Fibroblast of peridontal ligament (primary cell): ENCODE results near the gene PCDHGA11.
A peak's percentile ranks its signal among the peaks of the same experiment; 100 is the strongest.
"Not testable (repeated sequence)": the region's sequence is repeated elsewhere in the genome, so short reads cannot be mapped to it uniquely, and the experiment has no call there.

ENCODE experiments used
- DNase-seq: peaks from one replicate; pipeline ENCODE4 v3.0.0-alpha.2; 2010; ENCODE audit errors: extremely low read depth

The PCDHGA11 gene

DNA sequence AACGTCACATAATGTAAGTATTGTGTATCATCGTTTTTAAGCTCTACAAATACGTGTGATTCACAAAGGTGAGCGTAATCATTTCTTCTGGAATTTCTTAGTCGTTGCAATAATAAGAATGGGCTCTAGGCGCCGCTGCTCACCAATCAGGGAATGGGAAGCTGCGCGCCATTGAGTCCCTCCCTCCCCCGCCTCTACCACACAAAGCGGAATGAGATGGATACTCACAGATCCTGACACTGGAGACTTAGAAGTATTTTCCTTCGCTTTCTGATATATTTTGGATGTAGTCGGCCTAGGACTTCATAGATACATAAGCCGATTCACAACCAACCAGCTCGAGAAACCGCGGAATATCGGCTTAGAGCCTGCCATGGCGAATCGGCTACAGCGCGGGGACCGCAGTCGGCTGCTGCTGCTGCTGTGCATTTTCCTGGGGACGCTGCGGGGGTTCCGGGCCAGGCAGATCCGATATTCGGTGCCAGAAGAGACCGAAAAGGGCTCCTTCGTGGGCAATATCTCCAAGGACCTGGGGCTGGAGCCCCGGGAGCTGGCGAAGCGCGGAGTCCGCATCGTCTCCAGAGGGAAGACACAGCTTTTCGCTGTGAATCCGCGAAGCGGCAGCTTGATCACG is at the start of gene PCDHGA11:
Gene PCDHGA11 (plus strand): TSS at position 197 of the 634 bp plus-strand sequence. CDS start 177 bp downstream, at position 374.
- DNase-seq: peak; percentile 67

DNA sequence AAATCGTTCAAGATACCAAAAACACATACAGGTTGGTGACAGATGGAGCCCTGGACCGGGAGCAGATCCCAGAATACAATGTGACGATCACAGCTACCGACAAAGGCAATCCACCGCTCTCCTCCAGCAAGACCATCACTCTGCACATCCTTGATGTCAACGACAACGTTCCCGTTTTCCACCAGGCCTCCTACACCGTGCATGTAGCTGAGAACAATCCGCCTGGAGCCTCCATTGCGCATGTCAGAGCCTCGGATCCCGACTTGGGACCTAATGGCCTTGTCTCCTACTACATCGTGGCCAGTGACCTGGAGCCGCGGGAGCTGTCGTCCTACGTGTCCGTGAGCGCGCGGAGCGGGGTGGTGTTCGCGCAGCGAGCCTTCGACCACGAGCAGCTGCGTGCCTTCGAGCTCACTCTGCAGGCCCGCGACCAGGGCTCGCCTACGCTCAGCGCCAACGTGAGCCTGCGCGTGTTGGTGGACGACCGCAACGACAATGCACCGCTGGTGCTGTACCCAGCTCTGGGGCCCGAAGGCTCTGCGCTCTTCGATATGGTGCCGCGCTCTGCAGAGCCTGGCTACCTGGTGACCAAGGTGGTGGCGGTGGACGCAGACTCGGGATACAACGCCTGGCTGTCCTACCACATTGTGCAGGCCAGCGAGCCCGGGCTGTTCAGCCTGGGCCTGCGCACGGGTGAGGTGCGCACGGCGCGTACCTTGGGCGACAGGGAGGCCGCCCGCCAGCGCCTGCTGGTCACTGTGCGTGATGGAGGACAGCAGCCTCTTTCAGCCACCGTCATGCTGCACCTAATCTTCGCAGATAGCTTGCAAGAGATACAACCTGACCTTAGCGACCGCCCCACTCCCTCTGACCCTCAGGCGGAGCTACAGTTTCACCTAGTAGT is 49.0 kb upstream of the PCDHGA11 start:
- no peak for DNase-seq

DNA sequence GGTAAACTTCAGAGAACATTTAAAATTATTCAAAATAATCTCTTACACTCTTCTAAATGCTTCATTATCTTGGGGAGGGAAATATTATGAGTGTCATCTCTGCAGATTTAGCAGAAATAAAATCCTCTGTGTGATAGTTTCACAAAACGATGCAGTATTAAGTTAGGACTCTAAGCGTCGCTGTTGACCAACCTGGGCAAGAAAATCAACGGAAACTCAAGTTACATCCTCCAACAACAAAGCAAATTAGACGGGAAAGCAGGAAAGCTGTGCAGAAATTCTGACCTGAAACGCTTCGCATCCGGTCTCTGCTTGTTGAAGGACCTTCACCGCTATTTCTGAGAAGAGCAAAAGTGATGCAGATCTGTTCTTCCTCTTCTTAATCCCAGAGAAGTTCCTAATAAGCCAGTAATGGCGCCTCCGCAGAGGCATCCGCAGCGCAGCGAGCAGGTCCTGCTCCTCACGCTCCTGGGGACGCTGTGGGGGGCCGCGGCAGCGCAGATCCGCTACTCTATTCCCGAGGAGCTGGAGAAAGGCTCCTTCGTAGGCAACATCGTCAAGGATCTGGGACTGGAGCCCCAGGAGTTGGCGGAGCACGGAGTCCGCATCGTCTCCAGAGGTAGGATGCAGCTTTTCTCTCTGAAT is 47.1 kb upstream of the PCDHGA11 start, which contains the start of gene PCDHGA6:
Gene PCDHGA6 (plus strand): TSS at position 219 of the 645 bp plus-strand sequence. CDS start 193 bp downstream, at position 412.
- DNase-seq: peak; percentile 49

DNA sequence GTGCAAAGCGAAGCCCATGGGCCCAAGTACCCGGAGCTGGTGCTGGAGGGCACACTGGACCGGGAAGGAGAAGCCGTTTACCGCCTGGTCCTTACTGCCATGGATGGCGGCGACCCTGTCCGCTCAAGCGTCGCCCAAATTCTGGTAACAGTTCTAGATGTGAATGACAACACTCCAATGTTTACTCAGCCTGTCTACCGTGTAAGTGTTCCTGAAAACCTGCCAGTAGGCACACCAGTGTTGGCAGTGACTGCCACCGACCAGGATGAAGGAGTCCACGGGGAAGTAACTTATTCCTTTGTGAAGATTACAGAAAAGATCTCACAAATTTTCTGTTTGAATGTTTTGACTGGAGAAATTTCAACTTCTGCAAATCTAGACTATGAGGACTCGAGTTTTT is 46.2 kb upstream of the PCDHGA11 start:
- DNase-seq: no peak

DNA sequence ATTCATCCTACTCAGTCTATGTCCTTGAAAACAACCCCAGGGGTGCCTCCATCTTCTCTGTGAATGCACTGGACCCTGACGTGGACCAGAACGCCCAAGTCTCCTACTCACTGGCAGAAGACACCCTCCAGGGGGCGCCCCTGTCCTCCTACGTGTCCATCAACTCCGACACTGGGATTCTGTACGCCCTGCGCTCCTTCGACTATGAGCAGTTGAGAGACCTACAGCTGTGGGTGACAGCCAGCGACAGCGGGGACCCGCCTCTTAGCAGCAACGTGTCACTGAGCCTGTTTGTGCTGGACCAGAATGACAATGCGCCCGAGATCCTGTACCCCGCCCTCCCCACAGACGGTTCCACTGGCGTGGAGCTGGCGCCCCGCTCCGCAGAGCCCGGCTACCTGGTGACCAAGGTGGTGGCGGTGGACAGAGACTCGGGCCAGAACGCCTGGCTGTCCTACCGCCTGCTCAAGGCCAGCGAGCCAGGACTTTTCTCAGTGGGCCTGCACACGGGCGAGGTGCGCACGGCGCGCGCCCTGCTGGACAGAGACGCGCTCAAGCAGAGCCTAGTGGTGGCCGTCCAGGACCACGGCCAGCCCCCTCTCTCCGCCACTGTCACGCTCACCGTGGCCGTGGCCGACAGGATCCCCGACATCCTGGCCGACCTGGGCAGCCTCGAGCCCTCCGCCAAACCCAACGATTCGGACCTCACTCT is 45.3 kb upstream of the PCDHGA11 start:
- DNase-seq: not testable (repeated sequence)

DNA sequence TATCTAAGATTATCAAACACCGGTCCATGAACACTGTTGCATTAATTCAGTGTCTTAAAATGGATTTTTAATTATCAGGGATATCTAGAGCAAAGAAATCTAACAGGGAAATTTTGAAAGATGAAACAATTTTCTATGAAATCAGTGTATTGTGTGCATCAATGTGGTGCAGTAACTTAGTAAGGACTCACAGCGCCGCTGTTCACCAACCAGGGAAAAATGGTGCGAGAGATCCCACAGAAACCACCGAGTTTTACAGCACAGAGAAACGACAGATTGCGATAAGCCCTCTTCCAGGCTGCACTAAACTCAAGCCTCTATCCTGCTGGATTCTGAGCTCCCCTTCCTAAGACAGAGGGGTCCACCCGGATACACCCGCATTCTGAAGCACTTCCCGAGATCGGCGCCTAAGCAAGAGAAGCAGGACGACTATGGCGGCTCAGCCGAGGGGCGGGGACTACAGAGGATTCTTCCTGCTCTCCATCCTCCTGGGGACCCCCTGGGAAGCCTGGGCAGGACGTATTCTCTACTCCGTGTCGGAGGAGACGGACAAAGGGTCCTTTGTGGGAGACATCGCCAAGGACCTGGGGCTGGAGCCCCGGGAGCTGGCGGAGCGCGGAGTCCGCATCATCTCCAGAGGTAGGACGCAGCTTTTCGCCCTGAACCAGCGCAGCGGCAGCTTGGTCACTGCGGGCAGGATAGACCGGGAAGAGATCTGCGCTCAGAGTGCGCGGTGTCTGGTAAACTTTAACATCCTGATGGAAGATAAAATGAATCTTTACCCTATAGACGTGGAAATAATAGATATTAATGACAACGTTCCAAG is 38.2 kb upstream of the PCDHGA11 start, which contains the start of gene PCDHGA7:
Gene PCDHGA7 (plus strand): TSS at position 274 of the 826 bp plus-strand sequence. CDS start 158 bp downstream, at position 432.
- peak; percentile 52 for DNase-seq

DNA sequence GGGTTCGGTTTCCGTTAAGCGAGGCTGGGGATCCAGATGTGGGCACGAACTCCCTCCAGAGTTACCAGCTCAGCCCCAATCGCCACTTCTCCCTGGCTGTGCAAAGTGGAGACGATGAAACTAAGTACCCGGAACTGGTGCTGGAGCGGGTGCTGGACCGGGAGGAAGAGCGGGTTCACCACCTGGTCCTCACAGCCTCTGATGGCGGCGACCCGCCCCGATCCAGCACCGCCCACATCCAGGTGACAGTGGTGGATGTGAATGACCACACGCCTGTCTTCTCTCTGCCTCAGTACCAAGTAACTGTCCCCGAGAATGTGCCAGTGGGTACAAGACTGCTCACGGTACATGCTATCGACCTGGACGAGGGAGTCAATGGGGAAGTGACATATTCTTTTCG is 37.5 kb upstream of the PCDHGA11 start:
- DNase-seq: no peak

DNA sequence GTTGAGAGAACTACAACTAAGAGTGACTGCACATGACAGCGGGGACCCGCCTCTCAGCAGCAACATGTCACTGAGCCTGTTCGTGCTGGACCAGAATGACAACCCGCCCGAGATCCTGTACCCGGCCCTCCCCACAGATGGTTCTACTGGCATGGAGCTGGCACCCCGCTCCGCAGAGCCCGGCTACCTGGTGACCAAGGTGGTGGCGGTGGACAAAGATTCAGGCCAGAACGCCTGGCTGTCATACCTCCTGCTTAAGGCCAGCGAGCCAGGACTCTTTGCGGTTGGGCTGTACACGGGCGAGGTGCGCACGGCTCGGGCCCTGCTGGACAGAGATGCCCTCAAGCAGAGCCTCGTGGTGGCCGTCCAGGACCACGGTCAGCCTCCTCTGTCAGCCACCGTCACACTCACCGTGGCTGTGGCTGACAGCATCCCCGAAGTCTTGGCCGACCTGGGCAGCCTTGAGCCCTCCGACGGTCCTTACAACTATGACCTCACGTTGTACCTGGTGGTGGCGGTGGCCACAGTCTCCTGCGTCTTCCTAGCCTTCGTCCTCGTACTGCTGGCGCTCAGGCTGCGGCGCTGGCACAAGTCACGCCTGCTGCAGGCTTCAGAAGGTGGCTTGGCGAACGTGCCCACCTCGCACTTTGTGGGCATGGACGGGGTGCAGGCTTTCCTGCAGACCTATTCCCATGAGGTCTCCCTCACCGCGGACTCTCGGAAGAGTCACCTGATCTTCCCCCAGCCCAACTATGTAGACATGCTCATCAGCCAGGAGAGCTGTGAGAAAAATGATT is 36.2 kb upstream of the PCDHGA11 start:
- no peak for DNase-seq

DNA sequence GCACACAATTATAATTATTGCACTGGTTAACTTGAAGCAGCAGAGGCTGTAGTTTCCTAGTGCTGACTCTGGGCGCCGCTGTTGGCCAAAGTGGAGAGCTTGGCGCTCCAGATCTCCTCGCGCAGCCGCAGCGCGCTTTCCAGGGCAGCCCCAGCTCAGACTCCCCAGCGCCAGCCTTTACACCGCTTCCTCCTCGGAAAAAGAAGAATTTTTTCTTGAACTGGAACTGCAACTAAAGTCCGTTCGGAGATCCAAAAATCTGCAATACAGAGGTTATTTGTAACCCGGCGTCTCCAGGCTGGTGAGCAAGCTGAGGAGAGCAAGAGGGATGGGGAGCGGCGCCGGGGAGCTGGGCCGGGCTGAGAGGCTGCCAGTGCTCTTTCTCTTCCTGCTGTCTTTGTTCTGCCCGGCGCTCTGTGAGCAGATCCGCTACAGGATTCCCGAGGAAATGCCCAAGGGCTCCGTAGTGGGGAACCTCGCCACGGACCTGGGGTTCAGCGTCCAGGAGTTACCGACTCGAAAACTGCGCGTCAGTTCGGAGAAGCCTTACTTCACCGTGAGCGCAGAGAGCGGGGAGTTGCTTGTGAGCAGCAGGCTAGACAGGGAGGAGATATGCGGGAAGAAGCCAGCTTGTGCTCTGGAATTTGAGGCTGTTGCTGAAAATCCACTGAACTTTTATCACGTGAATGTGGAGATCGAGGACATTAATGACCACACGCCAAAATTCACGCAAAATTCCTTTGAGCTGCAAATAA is 33.1 kb upstream of the PCDHGA11 start, which contains the start of gene PCDHGB4:
Gene PCDHGB4 (plus strand): TSS at position 142 of the 755 bp plus-strand sequence. CDS start 187 bp downstream, at position 329.
- DNase-seq: peak; percentile 60

DNA sequence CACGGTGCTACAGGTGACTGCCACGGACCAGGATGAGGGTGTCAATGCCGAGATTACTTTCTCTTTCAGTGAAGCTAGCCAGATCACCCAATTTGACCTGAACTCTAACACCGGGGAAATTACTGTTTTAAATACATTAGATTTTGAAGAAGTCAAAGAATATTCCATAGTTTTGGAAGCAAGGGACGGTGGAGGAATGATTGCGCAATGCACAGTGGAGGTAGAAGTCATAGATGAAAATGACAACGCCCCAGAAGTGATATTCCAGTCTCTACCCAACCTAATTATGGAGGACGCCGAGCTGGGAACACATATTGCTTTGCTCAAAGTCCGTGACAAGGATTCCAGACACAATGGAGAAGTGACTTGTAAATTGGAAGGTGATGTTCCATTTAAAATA is 32.2 kb upstream of the PCDHGA11 start:
- DNase-seq: no peak

DNA sequence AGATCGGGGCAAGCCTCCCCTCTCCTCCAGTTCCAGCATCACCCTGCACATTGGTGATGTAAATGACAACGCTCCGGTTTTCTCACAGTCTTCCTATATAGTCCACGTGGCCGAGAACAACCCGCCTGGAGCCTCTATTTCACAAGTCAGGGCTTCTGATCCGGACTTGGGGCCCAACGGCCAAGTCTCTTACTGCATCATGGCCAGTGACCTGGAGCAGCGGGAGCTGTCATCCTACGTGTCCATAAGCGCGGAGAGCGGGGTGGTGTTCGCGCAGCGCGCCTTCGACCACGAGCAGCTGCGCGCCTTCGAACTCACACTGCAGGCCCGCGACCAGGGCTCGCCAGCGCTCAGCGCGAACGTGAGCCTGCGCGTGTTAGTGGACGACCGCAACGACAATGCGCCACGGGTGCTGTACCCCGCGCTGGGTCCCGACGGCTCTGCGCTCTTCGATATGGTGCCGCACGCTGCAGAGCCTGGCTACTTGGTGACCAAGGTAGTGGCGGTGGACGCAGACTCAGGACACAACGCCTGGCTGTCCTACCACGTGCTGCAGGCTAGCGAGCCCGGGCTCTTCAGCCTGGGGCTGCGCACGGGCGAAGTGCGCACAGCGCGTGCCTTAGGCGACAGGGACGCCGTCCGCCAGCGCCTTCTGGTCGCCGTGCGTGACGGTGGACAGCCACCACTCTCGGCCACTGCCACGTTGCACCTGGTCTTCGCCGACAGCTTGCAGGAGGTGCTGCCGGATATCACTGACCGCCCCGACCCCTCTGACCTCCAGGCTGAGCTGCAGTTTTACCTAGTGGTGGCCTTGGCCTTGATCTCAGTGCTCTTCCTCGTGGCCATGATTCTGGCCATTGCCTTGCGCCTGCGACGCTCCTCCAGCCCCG is 31.5 kb upstream of the PCDHGA11 start:
- no peak for DNase-seq

DNA sequence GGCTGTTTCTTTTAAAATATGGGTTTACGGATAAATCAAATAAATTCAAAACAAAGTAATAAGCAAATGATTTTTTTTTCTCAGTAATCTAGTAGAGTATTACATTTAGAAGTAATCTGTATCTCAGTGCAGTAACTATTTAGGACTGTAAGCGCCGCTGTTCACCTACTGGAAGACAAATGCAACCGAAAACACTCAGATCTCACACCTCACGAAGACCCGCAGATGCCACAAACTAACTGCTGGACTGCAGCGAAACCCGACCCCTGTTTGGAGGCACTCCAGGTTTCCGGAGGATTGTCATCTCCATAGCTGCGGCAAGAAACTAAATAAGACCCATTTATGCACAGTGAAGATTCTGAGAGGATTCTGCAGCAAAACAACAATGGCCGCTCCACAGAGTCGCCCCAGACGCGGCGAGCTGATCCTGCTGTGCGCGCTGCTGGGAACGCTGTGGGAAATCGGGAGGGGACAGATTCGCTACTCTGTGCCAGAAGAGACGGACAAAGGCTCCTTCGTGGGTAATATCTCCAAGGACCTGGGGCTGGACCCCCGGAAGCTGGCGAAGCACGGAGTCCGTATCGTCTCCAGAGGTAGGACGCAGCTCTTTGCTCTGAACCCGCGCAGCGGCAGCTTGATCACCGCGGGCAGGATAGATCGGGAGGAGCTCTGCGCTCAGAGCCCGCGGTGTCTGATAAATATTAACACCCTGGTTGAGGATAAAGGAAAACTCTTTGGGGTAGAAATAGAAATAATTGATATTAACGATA is 28.2 kb upstream of the PCDHGA11 start, which contains the start of gene PCDHGA8:
Gene PCDHGA8 (plus strand): TSS at position 205 of the 770 bp plus-strand sequence. CDS start 181 bp downstream, at position 386.
- DNase-seq: no peak

DNA sequence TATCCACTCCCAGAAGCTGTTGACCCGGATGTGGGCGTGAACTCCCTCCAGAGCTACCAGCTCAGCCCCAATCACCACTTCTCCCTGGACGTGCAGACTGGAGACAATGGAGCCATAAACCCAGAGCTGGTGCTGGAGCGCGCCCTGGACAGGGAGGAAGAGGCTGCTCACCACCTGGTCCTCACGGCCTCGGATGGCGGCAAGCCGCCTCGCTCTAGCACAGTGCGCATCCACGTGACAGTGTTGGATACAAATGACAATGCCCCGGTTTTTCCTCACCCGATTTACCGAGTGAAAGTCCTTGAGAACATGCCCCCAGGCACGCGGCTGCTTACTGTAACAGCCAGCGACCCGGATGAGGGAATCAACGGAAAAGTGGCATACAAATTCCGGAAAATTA is 27.6 kb upstream of the PCDHGA11 start:
- DNase-seq: no peak

DNA sequence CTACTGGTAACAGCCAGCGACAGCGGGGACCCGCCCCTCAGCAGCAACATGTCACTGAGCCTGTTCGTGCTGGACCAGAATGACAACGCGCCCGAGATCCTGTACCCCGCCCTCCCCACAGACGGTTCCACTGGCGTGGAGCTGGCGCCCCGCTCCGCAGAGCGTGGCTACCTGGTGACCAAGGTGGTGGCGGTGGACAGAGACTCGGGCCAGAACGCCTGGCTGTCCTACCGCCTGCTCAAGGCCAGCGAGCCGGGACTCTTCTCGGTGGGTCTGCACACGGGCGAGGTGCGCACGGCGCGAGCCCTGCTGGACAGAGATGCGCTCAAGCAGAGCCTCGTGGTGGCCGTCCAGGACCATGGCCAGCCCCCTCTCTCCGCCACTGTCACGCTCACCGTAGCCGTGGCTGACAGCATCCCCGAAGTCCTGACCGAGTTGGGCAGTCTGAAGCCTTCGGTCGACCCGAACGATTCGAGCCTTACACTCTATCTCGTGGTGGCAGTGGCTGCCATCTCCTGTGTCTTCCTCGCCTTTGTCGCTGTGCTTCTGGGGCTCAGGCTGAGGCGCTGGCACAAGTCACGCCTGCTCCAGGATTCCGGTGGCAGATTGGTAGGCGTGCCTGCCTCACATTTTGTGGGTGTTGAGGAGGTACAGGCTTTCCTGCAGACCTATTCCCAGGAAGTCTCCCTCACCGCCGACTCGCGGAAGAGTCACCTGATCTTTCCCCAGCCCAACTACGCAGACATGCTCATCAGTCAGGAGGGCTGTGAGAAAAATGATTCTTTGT is 26.3 kb upstream of the PCDHGA11 start:
- not testable (repeated sequence) for DNase-seq

DNA sequence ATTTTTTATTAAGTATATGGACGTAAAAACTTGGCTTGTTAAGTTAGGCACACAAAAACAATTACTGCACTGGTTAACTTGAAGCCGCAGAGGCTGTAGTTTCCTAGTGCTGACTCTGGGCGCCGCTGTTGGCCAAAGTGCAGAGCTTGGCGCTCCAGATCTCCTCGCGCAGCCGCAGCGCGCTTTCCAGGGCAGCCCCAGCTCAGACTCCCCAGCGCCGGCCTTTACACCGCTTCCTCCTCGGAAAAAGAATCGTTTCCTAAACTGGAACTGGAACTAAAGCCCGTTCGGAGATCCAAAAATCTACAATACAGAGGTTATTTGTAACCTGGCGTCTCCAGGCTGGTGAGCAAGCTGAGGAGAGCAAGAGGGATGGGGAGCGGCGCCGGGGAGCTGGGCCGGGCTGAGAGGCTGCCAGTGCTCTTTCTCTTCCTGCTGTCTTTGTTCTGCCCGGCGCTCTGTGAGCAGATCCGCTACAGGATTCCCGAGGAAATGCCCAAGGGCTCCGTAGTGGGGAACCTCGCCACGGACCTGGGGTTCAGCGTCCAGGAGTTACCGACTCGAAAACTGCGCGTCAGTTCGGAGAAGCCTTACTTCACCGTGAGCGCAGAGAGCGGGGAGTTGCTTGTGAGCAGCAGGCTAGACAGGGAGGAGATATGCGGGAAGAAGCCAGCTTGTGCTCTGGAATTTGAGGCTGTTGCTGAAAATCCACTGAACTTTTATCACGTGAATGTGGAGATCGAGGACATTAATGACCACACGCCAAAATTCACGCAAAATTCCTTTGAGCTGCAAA is 22.9 kb upstream of the PCDHGA11 start, which contains the start of gene PCDHGB5:
Gene PCDHGB5 (plus strand): TSS at position 192 of the 796 bp plus-strand sequence. CDS start 181 bp downstream, at position 373.
- peak; percentile 39 for DNase-seq
